OCI-LY1 (cell line): ENCODE data around the gene DPP9.
A peak's percentile ranks its signal among the peaks of the same experiment; 100 is the strongest.

ENCODE experiments used
- H2AFZ ChIP-seq: fragments of 200-600 bp; sonication (generic), shearing (Covaris generic); 2 replicates; pipeline ENCODE4 v1.6.0; 2014; ENCODE audit warnings: antibody characterized with exemption, mild to moderate bottlenecking, low read length
- H3F3A ChIP-seq: fragments of 200-600 bp; sonication (generic), shearing (Covaris generic); 2 replicates; pipeline ENCODE4 v1.6.0; 2014; ENCODE audit warnings: mild to moderate bottlenecking, antibody characterized with exemption, low read length, moderate library complexity; ENCODE audit not compliant: insufficient read depth
- H3K27ac ChIP-seq: fragments of 200-600 bp; sonication (generic); 2 replicates; pipeline ENCODE4 v1.5.1; 2014; ENCODE audit warnings: low read length, mixed run types, mild to moderate bottlenecking, low read depth; ENCODE audit not compliant: poor library complexity, severe bottlenecking
- H3K27me3 ChIP-seq: fragments of 200-600 bp; sonication (generic); 2 replicates; pipeline ENCODE4 v1.6.0; 2014; ENCODE audit warnings: antibody characterized with exemption, mild to moderate bottlenecking, low read length, moderate library complexity; ENCODE audit not compliant: insufficient read depth
- H3K36me3 ChIP-seq: fragments of 200-600 bp; sonication (generic); 2 replicates; pipeline ENCODE4 v1.6.1; 2014; ENCODE audit warnings: mild to moderate bottlenecking, antibody characterized with exemption, low read length, moderate library complexity, mixed read lengths; ENCODE audit not compliant: insufficient read depth
- H3K4me1 ChIP-seq: fragments of 200-600 bp; sonication (generic); 2 replicates; pipeline ENCODE4 v1.5.1; 2014; ENCODE audit warnings: mild to moderate bottlenecking, low read length, moderate library complexity; ENCODE audit not compliant: insufficient read depth, severe bottlenecking
- H3K4me2 ChIP-seq: fragments of 200-600 bp; sonication (generic), shearing (Covaris generic); 2 replicates; pipeline ENCODE4 v1.6.1; 2014; ENCODE audit warnings: low read length
- H3K4me3 ChIP-seq: fragments of 200-600 bp; sonication (generic); 2 replicates; pipeline ENCODE4 v1.5.1; 2014; ENCODE audit warnings: low read length, low read depth, mild to moderate bottlenecking, mixed read lengths; ENCODE audit not compliant: poor library complexity, severe bottlenecking
- H3K79me2 ChIP-seq: fragments of 200-600 bp; shearing (Covaris generic); 2 replicates; pipeline ENCODE4 v1.6.1; 2016; ENCODE audit warnings: mixed run types, low read length, mixed read lengths; ENCODE audit not compliant: insufficient read depth
- H3K9ac ChIP-seq: fragments of 200-600 bp; sonication (generic), shearing (Covaris generic); 2 replicates; pipeline ENCODE4 v1.6.1; 2014; ENCODE audit warnings: mild to moderate bottlenecking, low read length, mixed read lengths
- H3K9me2 ChIP-seq: fragments of 200-600 bp; sonication (generic), shearing (Covaris generic); 2 replicates; pipeline ENCODE4 v1.6.1; 2014; ENCODE audit warnings: low read depth, mild to moderate bottlenecking, low read length, mixed read lengths
- H3K9me3 ChIP-seq: fragments of 200-600 bp; shearing (Covaris generic); 2 replicates; pipeline ENCODE4 v1.6.1; 2014; ENCODE audit warnings: low read length, mixed read lengths
- H4K20me1 ChIP-seq: fragments of 200-600 bp; sonication (generic), shearing (Covaris generic); 2 replicates; pipeline ENCODE4 v1.6.0; 2016; ENCODE audit warnings: mild to moderate bottlenecking, low read length; ENCODE audit not compliant: insufficient read depth
- CTCF ChIP-seq: fragments of 200-600 bp; sonication (generic), shearing (Covaris generic); IDR thresholded peaks from 2 replicates; pipeline ENCODE4 v1.5.1; 2017; ENCODE audit warnings: mild to moderate bottlenecking, antibody characterized with exemption, low read length, moderate library complexity, mixed read lengths
- EZH2 ChIP-seq: fragments of 200-600 bp; sonication (generic), shearing (Covaris generic); IDR thresholded peaks from 2 replicates; pipeline ENCODE4 v1.8.0; 2017; ENCODE audit warnings: borderline replicate concordance, mixed run types, mild to moderate bottlenecking, antibody characterized with exemption, low read length, moderate library complexity, mixed read lengths

The DPP9 gene

DNA sequence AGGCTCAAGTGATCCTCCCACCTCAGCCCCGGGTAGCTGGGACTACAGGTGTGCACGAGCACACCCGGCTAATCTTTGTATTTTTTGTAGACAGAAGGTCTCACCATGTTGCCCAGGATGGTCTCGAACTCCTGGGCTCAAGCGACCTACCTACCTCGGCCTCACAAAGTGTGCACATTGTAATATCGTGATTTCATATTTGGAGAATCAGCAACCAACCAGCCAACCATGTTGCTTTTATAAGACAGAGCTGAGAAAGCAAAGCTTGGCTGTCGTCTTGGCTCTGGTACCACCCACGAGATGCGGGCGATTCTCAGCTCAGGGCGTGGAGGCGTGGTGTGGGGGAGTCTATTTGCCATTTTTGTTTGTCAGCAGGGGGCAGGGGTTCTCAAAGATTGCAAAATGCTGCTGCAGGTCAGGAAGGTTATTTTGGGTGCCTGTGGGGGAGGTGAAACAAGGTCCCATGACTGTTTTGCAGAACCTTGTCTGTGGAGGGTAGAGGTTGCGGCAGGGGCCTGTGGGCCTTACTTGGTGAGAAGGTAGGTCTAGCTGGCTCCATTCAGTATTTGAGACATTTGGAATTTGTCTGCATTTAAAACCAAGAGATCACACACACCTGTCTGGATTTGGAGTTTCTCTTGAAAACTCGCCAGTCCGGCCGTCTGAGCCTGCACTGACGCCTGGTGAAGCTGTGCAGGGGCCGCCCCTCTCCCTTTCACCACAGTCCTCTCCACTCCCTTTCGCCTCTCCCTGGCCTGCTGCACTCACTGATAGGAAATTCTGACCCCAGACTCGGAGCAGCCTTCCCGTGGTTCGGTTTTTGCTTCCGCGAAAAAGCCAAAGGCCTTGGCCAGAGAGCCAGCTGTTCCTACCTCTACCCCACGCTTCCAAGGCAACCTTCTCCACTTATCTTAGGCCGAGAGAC is 68.9 kb downstream of the DPP9 start:
- H3K27ac ChIP-seq: peak overlapping the region; percentile 27

DNA sequence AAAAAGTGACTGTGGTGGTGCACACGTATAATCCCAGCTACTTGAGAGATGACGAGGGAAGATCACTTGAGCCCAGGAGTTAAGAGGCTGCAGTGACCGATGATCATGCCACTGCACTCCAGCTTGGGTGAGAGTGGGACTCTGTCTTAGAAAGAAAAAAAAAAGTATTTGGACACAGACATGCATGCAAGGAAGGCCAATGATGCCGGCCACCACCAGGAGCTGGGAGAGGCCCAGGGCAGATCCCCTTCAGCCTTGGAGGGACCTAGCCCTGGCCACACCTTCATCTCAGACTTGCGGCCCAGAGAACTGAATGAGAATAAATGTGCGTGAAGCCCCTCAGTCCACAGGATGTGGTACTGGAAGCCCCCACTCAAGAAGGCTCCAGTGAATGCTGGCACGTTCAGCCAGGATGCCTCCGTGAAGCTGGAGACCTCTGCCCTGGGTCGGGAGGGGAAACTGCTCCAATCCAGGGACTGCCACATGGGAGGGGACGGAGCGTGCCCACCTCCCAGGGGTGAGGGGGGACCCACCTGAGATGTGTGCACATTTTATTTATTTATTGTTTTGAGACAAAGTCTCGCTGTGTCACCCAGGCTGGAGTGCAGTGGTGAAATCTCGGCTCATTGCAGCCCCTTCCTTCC is 69.7 kb downstream of the DPP9 start:
- no peak overlapping the region for H3K4me3 ChIP-seq
- no peak for TF ChIP-seq EZH2
- no peak for TF ChIP-seq CTCF
- H3K27me3 ChIP-seq: no peaks in the 10 kb centered on the region
- peaks cover 15% of the 10 kb centered on the region for H3K4me1 ChIP-seq
- H3K9me2 ChIP-seq: no peaks in the 10 kb centered on the region
- H3K4me2 ChIP-seq: no peak overlapping the region
- H3F3A ChIP-seq: no peaks in the 10 kb centered on the region
- no peaks in the 10 kb centered on the region for H4K20me1 ChIP-seq
- H3K9me3 ChIP-seq: no peaks in the 10 kb centered on the region
- H3K79me2 ChIP-seq: no peaks in the 10 kb centered on the region
- H3K9ac ChIP-seq: no peak overlapping the region; the same call in 1 of the 2 replicates
- no peak overlapping the region for H3K27ac ChIP-seq
- peaks cover 13% of the 10 kb centered on the region; the same call in 1 of the 2 replicates for H3K36me3 ChIP-seq
- no peak overlapping the region for H2AFZ ChIP-seq

More for the DNA sequence above, 68.9 kb downstream of the DPP9 start:
- TF ChIP-seq EZH2: no peak
- peak; percentile 16; the same call in 1 of the 2 replicates for TF ChIP-seq CTCF
- Histone ChIP-seq H3K27me3 (no peaks in the 10 kb centered on the region), H3K4me3 (no peak overlapping the region), H3K9me3 (no peaks in the 10 kb centered on the region), H2AFZ (no peak overlapping the region), H3K36me3 (peaks cover 18% of the 10 kb centered on the region), H3F3A (no peaks in the 10 kb centered on the region), H3K4me1 (peaks cover 15% of the 10 kb centered on the region), H3K79me2 (no peaks in the 10 kb centered on the region), H3K9me2 (no peaks in the 10 kb centered on the region), H3K4me2 (no peak overlapping the region), H3K9ac (no peak overlapping the region; the same call in 1 of the 2 replicates), H4K20me1 (no peaks in the 10 kb centered on the region)

DNA sequence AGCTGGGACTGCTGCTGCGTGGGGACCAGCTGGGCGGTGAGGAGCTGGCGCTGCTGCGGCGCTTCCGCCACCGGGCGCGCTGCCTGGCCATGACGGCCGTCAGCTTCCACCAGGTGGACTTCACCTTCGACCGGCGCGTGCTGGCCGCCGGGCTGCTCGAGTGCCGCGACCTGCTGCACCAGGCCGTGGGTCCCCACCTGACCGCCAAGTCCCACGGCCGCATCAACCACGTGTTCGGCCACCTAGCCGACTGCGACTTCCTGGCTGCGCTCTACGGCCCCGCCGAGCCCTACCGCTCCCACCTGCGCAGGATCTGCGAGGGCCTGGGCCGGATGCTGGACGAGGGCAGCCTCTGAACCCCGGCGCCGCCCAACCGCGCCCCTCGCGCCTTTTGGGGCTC is 71.6 kb downstream of the DPP9 start:
- Histone ChIP-seq H3K79me2 (no peaks in the 10 kb centered on the region), H3F3A (no peaks in the 10 kb centered on the region), H3K4me1 (peaks cover 27% of the 10 kb centered on the region), H3K9me2 (no peaks in the 10 kb centered on the region), H3K27ac (no peak overlapping the region), H3K9me3 (no peaks in the 10 kb centered on the region), H3K9ac (no peak overlapping the region), H3K27me3 (no peaks in the 10 kb centered on the region), H3K36me3 (peaks cover 13% of the 10 kb centered on the region; the same call in 1 of the 2 replicates), H3K4me2 (no peak overlapping the region), H4K20me1 (no peaks in the 10 kb centered on the region), H3K4me3 (no peak overlapping the region), H2AFZ (no peak overlapping the region)
- TF ChIP-seq CTCF (no peak), EZH2 (no peak)
